GM23248 (cell line): ENCODE results near the gene PRKCA.

Experiments
- EZH2 ChIP-seq: fragments of 200-600 bp; sonication (generic); IDR thresholded peaks from 2 replicates; pipeline ENCODE4 v1.6.1; 2018; ENCODE audit warnings: antibody characterized with exemption, mild to moderate bottlenecking; ENCODE audit not compliant: insufficient read depth, poor library complexity, severe bottlenecking
- EZH2phosphoT487 ChIP-seq: fragments of 200-600 bp; sonication (generic); IDR thresholded peaks from 2 replicates; pipeline ENCODE4 v1.6.1; 2018; ENCODE audit warnings: antibody characterized with exemption, moderate library complexity, mild to moderate bottlenecking, low read depth; ENCODE audit not compliant: insufficient read depth

- TF ChIP-seq EZH2 = no peak
- TF ChIP-seq EZH2phosphoT487 = no peak
Observed at GRCh38 chr17:66347661-66348514, 45.5 kb downstream of the PRKCA start.
